Measurements from ENCODE around the gene PTPRD. TPM values are rescaled to one million over a fixed set of nuclear protein-coding genes. Genes with fewer than 3 reads are reported as not detected.

Gene PTPRD
- total RNA-seq, 2 donors from 2014 or later = 19.6 to 101 TPM

DNA sequence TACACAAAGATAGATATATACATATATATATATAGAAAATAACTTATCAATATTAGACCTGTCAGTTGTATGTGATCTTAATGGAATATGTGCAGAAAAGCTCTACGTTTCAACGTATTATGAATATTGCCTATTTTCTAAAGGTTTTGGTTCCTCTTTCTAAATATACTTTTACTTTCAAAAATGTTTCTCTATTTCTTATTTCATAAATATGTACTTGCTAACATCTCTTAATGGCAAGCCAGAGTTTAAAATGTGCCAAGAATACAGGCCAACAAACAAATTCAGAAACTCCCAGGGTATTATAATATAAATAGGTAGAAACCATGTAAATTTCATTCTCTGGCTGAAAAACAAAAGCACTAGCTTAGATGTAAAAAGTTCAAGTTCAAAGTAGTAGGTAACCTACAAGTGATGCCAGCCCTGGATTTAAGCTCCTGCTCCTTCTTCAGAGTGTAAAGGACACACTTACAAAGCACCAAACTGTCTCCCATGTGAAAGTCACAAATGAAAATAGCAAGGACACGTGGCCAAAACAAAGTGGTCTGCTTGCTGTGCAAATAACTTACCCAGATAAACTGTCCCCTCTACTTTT lies 2128.1 kb downstream of the PTPRD start:
- TF ChIP-seq, protein P1, sequence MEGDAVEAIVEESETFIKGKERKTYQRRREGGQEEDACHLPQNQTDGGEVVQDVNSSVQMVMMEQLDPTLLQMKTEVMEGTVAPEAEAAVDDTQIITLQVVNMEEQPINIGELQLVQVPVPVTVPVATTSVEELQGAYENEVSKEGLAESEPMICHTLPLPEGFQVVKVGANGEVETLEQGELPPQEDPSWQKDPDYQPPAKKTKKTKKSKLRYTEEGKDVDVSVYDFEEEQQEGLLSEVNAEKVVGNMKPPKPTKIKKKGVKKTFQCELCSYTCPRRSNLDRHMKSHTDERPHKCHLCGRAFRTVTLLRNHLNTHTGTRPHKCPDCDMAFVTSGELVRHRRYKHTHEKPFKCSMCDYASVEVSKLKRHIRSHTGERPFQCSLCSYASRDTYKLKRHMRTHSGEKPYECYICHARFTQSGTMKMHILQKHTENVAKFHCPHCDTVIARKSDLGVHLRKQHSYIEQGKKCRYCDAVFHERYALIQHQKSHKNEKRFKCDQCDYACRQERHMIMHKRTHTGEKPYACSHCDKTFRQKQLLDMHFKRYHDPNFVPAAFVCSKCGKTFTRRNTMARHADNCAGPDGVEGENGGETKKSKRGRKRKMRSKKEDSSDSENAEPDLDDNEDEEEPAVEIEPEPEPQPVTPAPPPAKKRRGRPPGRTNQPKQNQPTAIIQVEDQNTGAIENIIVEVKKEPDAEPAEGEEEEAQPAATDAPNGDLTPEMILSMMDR (IDR thresholded peaks at IDR 0.05) = no peak
- H3K36me3 ChIP-seq = peaks cover 4% of the 10 kb centered on the region
- H3K4me1 ChIP-seq (ENCODE audit: control insufficient read depth in 1 of 2, low read depth in 2 of 2) = no peaks in the 10 kb centered on the region
- no peak overlapping the region for H3K4me3 ChIP-seq
- H3K27ac ChIP-seq = no peak overlapping the region
- H3K9me3 ChIP-seq = no peaks in the 10 kb centered on the region
- ATAC-seq (ENCODE audit: insufficient number of reproducible peaks, low FRiP score, low read depth) (no peak), DNase-seq (ENCODE audit: low spot score) (no peak)
- no peaks in the 10 kb centered on the region for H3K27me3 ChIP-seq (replicated peaks; ENCODE audit: insufficient read depth)

DNA sequence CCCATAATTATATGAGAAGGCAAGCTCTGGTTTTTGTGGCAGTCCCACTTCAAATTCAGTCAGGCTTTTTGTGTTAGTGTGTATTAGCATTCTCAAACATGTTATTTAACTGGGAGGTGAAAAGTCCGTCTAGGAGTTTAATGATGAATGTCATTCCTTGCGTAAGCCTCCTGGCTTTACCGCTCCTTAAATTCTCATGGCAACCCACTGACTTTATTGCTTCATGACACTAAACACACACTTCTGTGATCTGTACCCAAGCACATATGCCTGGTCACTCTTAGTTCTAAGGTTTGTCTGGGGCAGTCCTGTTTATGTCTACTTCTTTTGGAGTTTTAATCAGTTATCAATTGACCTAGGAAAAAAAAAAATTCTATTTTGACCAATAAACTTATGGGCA lies 2135.4 kb downstream of the PTPRD start:
- TF ChIP-seq, protein P1 (IDR thresholded peaks at IDR 0.05) = no peak
- Histone ChIP-seq H3K9me3 (no peaks in the 10 kb centered on the region), H3K36me3 (no peaks in the 10 kb centered on the region), H3K27ac (no peak overlapping the region), H3K27me3 (replicated peaks; ENCODE audit: insufficient read depth) (no peaks in the 10 kb centered on the region), H3K4me3 (no peak overlapping the region), H3K4me1 (ENCODE audit: control insufficient read depth in 1 of 2, low read depth in 2 of 2) (no peaks in the 10 kb centered on the region)
- DNase-seq (ENCODE audit: low spot score) = no peak
- no peak for ATAC-seq (ENCODE audit: insufficient number of reproducible peaks, low FRiP score, low read depth)

DNA sequence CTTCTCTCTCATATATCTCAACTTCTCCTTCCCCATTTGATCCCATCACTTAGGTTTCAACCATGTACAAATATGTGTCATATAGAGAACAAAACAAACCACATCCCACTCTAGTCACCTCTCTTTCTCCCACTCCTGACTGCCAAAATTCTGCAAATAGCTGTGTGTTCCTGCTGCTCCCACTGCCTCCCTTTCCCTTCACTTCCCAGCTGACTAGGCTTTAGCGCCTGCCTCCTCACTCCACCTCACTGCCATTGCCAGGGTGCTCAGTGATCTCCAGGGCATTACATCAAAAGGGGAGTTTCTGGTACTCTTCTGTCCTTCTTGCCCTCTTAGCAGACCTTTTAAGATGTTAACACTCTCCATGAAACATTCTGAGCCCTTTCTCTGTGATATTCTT lies 2137.9 kb downstream of the PTPRD start:
- no peaks in the 10 kb centered on the region for H3K9me3 ChIP-seq
- TF ChIP-seq, protein P1 (IDR thresholded peaks at IDR 0.05) = no peak
- no peak for DNase-seq (ENCODE audit: low spot score)
- H3K27me3 ChIP-seq (replicated peaks; ENCODE audit: insufficient read depth) = no peaks in the 10 kb centered on the region
- H3K36me3 ChIP-seq = no peaks in the 10 kb centered on the region
- no peak for ATAC-seq (ENCODE audit: insufficient number of reproducible peaks, low FRiP score, low read depth)
- no peak overlapping the region for H3K4me3 ChIP-seq
- no peaks in the 10 kb centered on the region for H3K4me1 ChIP-seq (ENCODE audit: control insufficient read depth in 1 of 2, low read depth in 2 of 2)
- H3K27ac ChIP-seq = no peak overlapping the region

DNA sequence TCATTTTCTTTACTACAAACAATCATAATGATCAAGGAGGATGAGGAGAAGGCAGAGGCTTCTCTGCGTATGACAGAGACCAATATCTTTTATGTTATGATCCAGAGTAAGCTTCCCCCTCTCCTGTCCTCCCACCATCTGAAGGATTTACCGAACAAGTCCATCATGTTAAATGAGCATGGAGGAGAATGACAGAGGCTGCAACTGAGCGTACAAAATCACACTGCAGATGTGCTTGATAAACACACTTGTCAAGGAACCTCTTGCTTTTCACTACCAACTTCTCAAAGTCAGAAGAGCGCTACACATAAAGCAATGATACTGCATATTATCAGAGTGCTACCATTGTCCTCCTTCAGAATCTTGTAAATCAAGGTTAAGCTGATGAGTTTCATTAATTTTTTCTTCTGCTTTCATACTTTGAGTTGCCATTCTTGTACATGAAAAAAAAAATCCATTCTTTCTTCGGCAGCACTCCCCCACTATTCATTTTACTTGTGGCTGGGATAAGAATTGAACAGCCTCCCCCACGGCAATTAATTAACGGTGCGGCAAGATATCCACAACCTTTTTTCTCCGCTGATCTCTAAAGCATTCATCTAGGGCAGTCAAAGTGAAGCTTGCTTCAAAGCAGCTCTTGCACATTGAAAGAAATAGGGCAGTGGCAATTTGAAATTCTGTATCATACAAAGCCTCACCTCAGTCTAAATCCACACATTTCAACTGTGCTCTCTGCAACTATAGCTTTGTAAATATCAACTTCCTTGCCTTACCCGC lies 2139.4 kb downstream of the PTPRD start:
- no peak overlapping the region for H3K4me3 ChIP-seq
- TF ChIP-seq, protein P1 (IDR thresholded peaks at IDR 0.05) = no peak
- DNase-seq (ENCODE audit: low spot score) (no peak), ATAC-seq (ENCODE audit: insufficient number of reproducible peaks, low FRiP score, low read depth) (no peak)
- no peaks in the 10 kb centered on the region for H3K27me3 ChIP-seq (replicated peaks; ENCODE audit: insufficient read depth)
- no peaks in the 10 kb centered on the region for H3K4me1 ChIP-seq (ENCODE audit: control insufficient read depth in 1 of 2, low read depth in 2 of 2)
- no peaks in the 10 kb centered on the region for H3K36me3 ChIP-seq
- H3K27ac ChIP-seq = no peak overlapping the region
- no peaks in the 10 kb centered on the region for H3K9me3 ChIP-seq

DNA sequence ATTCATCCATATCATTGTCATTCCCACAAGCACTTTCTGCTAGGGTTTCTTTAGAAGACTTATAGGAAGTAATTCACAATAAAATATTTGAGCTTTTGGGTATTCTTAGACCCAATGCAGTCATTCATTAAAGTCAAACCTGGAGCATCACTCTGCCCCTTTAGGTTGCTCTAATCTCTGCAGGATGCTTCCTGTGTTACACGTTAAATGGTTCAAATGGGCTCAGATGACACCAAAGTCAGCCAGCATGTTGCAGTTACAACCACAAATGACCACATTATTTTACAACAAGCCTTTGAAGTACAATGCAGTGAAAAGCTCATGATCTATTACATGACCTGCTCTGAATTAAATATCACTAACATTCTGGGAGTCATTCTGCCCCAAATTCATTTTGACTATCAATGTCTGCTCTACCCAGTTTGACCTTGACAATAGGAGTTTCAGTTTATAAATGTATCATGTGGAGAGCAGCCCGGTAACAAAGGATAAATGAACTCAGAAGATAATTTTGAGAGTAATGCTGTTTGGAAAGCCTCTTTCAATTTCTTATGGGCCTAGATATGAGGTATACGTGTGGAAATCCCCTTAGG lies 2144.7 kb downstream of the PTPRD start:
- H3K36me3 ChIP-seq = peaks cover 4% of the 10 kb centered on the region
- DNase-seq (ENCODE audit: low spot score) = no peak
- ATAC-seq (ENCODE audit: insufficient number of reproducible peaks, low FRiP score, low read depth) = no peak
- no peaks in the 10 kb centered on the region for H3K27me3 ChIP-seq (replicated peaks; ENCODE audit: insufficient read depth)
- no peaks in the 10 kb centered on the region for H3K4me1 ChIP-seq (ENCODE audit: control insufficient read depth in 1 of 2, low read depth in 2 of 2)
- no peak overlapping the region for H3K27ac ChIP-seq
- H3K4me3 ChIP-seq = no peak overlapping the region
- TF ChIP-seq, protein P1 (IDR thresholded peaks at IDR 0.05) = no peak
- H3K9me3 ChIP-seq = no peaks in the 10 kb centered on the region
